ENCODE measurements around the gene HP1BP3. TPM values are rescaled to one million over a fixed set of nuclear protein-coding genes. Genes with fewer than 3 reads are reported as not detected.

Gene HP1BP3
- total RNA-seq, 4 donors from 2014 or later: 153 to 294 (median 168) TPM

GRCh38 chr1:20700636-20701215 lies 86.4 kb downstream of the HP1BP3 start:
- no peaks in the 10 kb centered on the region for H3K36me3 ChIP-seq
- WGBS: 85% methylated on average over 17 of the region's 17 CpGs
- H3K27ac ChIP-seq: no peak overlapping the region
- TF ChIP-seq EP300 (IDR thresholded peaks at IDR 0.05) (no peak), CTCF (IDR thresholded peaks at IDR 0.05) (no peak), POLR2A (IDR thresholded peaks at IDR 0.05) (no peak), POLR2AphosphoS5 (IDR thresholded peaks at IDR 0.05) (no peak)
- no peak overlapping the region for H3K4me3 ChIP-seq
- peaks cover 18% of the 10 kb centered on the region for H3K4me1 ChIP-seq
- DNase-seq (ENCODE audit: low spot score in 2 of 2): no peak
- H3K27me3 ChIP-seq: no peaks in the 10 kb centered on the region
- no peaks in the 10 kb centered on the region for H3K9me3 ChIP-seq

GRCh38 chr1:20699558-20699957 lies 87.5 kb downstream of the HP1BP3 start:
- TF ChIP-seq CTCF (IDR thresholded peaks at IDR 0.05) (no peak), POLR2A (IDR thresholded peaks at IDR 0.05) (no peak), POLR2AphosphoS5 (IDR thresholded peaks at IDR 0.05) (no peak), EP300 (IDR thresholded peaks at IDR 0.05) (no peak)
- peaks cover 18% of the 10 kb centered on the region for H3K4me1 ChIP-seq
- H3K27ac ChIP-seq: no peak overlapping the region
- H3K36me3 ChIP-seq: no peaks in the 10 kb centered on the region
- no peak for DNase-seq (ENCODE audit: low spot score in 2 of 2)
- H3K4me3 ChIP-seq: no peak overlapping the region
- no peaks in the 10 kb centered on the region for H3K9me3 ChIP-seq
- no peaks in the 10 kb centered on the region for H3K27me3 ChIP-seq
- WGBS: 76% methylated on average over 9 of the region's 9 CpGs

GRCh38 chr1:20698195-20698910 lies 88.8 kb downstream of the HP1BP3 start:
- Histone ChIP-seq H3K9me3 (no peaks in the 10 kb centered on the region), H3K27ac (no peak overlapping the region), H3K27me3 (no peaks in the 10 kb centered on the region), H3K4me3 (no peak overlapping the region), H3K4me1 (peaks cover 18% of the 10 kb centered on the region), H3K36me3 (no peaks in the 10 kb centered on the region)
- no peak for DNase-seq (ENCODE audit: low spot score in 2 of 2)
- TF ChIP-seq POLR2AphosphoS5 (IDR thresholded peaks at IDR 0.05): no peak
- TF ChIP-seq EP300 (IDR thresholded peaks at IDR 0.05): no peak
- TF ChIP-seq POLR2A (IDR thresholded peaks at IDR 0.05): no peak
- TF ChIP-seq CTCF (IDR thresholded peaks at IDR 0.05): no peak
- WGBS: 84% methylated on average over 18 of the region's 18 CpGs

GRCh38 chr1:20697563-20697962 lies 89.5 kb downstream of the HP1BP3 start:
- Histone ChIP-seq H3K27ac (no peak overlapping the region), H3K9me3 (no peaks in the 10 kb centered on the region), H3K27me3 (no peaks in the 10 kb centered on the region), H3K4me3 (no peak overlapping the region), H3K4me1 (peaks cover 18% of the 10 kb centered on the region), H3K36me3 (no peaks in the 10 kb centered on the region)
- no peak for DNase-seq (ENCODE audit: low spot score in 2 of 2)
- TF ChIP-seq POLR2AphosphoS5 (IDR thresholded peaks at IDR 0.05): no peak
- no peak for TF ChIP-seq POLR2A (IDR thresholded peaks at IDR 0.05)
- no peak for TF ChIP-seq CTCF (IDR thresholded peaks at IDR 0.05)
- TF ChIP-seq EP300 (IDR thresholded peaks at IDR 0.05): no peak
- 88% methylated on average over 11 of the region's 12 CpGs for WGBS

All from suprapubic skin (tissue), 4 donors.